HepG2 (cell line): ENCODE results near the gene ACAD8. TPM values are rescaled to one million over a fixed set of nuclear protein-coding genes. Genes with fewer than 3 reads are reported as not detected.

Experiments
- KAT7 ChIP-seq: IDR thresholded peaks from 2 replicates; pipeline ENCODE4 v1.6.1; 2018; ENCODE audit warnings: borderline replicate concordance, missing compliant biosample characterization
- KDM1A ChIP-seq: IDR thresholded peaks from 2 replicates; pipeline ENCODE4 v1.6.1; 2016; ENCODE audit warnings: missing compliant biosample characterization
- KLF6 ChIP-seq: IDR thresholded peaks from 2 replicates; pipeline ENCODE4 v1.8.0; 2016; ENCODE audit warnings: missing biosample characterization, missing genetic modification reagents
- MIXL1 ChIP-seq: IDR thresholded peaks from 2 replicates; pipeline ENCODE4 v1.6.1; 2016
- MTF2 ChIP-seq: sonication (generic); formaldehyde crosslinking; IDR thresholded peaks from 2 replicates; pipeline ENCODE4 v1.5.0; 2020; ENCODE audit warnings: missing genetic modification reagents, borderline replicate concordance
- RXRA ChIP-seq: sonication (generic); formaldehyde crosslinking; IDR thresholded peaks from 2 replicates; pipeline ENCODE4 v1.5.1; 2020; ENCODE audit warnings: missing genetic modification reagents
- SMARCC2 ChIP-seq: fragments of 450-650 bp; IDR thresholded peaks from 2 replicates; pipeline ENCODE4 v1.6.1; 2017; ENCODE audit warnings: antibody characterized with exemption, mild to moderate bottlenecking
- SOX6 ChIP-seq, 2 experiments: fragments of 450-650 bp in 1 of 2; sonication (generic) in 1 of 2; formaldehyde crosslinking in 1 of 2; IDR thresholded peaks; 2 replicates each; pipeline versions ENCODE4 v1.4.0 to v1.6.1; 2017 to 2020; ENCODE audit warnings: antibody characterized with exemption in 1 of 2, mild to moderate bottlenecking in 1 of 2, missing genetic modification reagents in 1 of 2
- ZNF660 ChIP-seq: sonication (generic); formaldehyde crosslinking; IDR thresholded peaks from 2 replicates; pipeline ENCODE4 v1.5.1; 2020; ENCODE audit warnings: mild to moderate bottlenecking, low read depth, missing genetic modification reagents, borderline replicate concordance
- ZSCAN25 ChIP-seq: sonication (generic); formaldehyde crosslinking; IDR thresholded peaks from 2 replicates; pipeline ENCODE4 v1.8.0; 2022; ENCODE audit warnings: mild to moderate bottlenecking, missing genetic modification reagents
- ZSCAN31 ChIP-seq: sonication (generic); formaldehyde crosslinking; IDR thresholded peaks from 2 replicates; pipeline ENCODE4 v1.5.0; 2020; ENCODE audit warnings: low read depth, mild to moderate bottlenecking, missing genetic modification reagents
- polyA plus RNA-seq, 8 experiments: library from polyadenylated mRNA; depleted of rRNA in 3 of 8; stranded (reverse) in 7 of 8; unstranded in 1 of 8; fragments of >200 nt; fragmentation: Illumina TruSeq in 4 of 8; extraction: Trizol in 4 of 8; gene quantifications; 2 replicates each; pipeline versions ENCODE4 v1.2.1 to v1.2.3, GENCODE V29; 2011 to 2016; ENCODE audit warnings: low read depth in 4 of 8, missing spikeins in 1 of 8, mixed read lengths in 1 of 8; ENCODE audit not compliant: insufficient read depth in 1 of 8
- total RNA-seq, 5 experiments: library from RNA; depleted of rRNA; stranded (reverse); fragments of >200 nt; fragmentation: Illumina TruSeq; extraction: Trizol; gene quantifications; 2 replicates each; pipeline ENCODE4 v1.2.3, GENCODE V29; 2016; ENCODE audit warnings: low read depth in 1 of 5
- TF ChIP-seq, protein P1 (sequence below): sonication (generic); formaldehyde crosslinking; IDR thresholded peaks from 2 replicates; pipeline ENCODE4 v1.5.0; 2020; ENCODE audit warnings: mild to moderate bottlenecking, missing genetic modification reagents
- TF ChIP-seq, protein P2 (sequence below): IDR thresholded peaks from 2 replicates; pipeline ENCODE4 v1.6.1; 2016

The ACAD8 gene
- total and polyA plus RNA-seq, 2 of the 13 experiments (the other 11 are each of a cell fraction or from before 2014, with no cell fraction given): 13.5 to 20.3 TPM

DNA sequence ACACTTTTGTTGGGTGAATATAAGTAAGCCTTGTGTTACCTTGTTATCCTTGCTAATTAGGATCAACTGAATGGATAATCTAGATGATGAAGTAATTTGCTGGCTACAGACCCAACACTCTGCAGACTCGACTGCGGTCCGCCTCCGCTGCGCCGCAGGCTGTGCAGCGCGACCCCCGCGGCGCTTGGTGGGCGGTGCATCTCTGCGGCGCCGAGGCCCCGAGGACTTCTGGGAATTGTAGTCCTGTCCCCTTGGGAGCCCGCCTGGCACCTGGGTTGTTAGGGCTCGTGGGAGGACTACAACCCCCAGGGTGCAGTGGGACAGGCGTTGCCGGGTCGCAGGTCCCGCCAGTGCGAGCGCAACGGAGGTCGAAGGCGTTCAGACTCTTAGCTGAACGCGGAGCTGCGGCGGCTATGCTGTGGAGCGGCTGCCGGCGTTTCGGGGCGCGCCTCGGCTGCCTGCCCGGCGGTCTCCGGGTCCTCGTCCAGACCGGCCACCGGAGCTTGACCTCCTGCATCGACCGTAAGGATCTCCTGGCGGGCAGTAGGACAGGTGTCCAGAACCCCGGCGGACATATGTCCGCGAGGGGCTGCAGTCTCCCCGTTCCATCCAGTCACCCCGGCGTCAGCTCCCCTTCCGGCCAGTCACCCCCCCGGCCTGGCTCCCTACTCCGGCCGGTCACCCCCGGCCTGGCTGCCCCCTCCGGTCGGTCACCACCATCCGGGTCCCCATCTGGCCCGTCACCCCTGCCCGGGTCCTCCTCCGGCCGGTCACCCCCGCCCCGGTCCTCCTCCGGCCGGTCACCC lies at the start of gene ACAD8, which contains the start of gene THYN1 (continued):
- TF ChIP-seq ZSCAN25 (peak; percentile 52; the same call in 1 of the 2 replicates), KDM1A (no peak), ZSCAN31 (CRISPR knock-in tag) (peak; percentile 56; the same call in 1 of the 2 replicates), ZNF660 (CRISPR knock-in tag) (no peak), SMARCC2 (no peak), MIXL1 (CRISPR knock-in tag) (peak; percentile 62), SOX6 (IDR thresholded peaks at IDR 0.05) (no peak), SOX6 (CRISPR knock-in tag; IDR thresholded peaks at IDR 0.05) (peak; percentile 49), RXRA (CRISPR knock-in tag) (peak; percentile 40; the same call in 1 of the 2 replicates), MTF2 (0 out of 2 replicates have a peak, but pooled peaks have one; percentile 54), KLF6 (CRISPR knock-in tag) (peak; percentile 83), KAT7 (CRISPR knock-in tag) (peak; percentile 80)
- TF ChIP-seq, protein P1, sequence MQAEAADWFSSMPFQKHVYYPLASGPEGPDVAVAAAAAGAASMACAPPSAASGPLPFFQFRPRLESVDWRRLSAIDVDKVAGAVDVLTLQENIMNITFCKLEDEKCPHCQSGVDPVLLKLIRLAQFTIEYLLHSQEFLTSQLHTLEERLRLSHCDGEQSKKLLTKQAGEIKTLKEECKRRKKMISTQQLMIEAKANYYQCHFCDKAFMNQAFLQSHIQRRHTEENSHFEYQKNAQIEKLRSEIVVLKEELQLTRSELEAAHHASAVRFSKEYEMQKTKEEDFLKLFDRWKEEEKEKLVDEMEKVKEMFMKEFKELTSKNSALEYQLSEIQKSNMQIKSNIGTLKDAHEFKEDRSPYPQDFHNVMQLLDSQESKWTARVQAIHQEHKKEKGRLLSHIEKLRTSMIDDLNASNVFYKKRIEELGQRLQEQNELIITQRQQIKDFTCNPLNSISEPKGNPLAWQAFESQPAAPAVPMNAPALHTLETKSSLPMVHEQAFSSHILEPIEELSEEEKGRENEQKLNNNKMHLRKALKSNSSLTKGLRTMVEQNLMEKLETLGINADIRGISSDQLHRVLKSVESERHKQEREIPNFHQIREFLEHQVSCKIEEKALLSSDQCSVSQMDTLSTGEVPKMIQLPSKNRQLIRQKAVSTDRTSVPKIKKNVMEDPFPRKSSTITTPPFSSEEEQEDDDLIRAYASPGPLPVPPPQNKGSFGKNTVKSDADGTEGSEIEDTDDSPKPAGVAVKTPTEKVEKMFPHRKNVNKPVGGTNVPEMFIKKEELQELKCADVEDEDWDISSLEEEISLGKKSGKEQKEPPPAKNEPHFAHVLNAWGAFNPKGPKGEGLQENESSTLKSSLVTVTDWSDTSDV (CRISPR knock-in tag): 0 out of 2 replicates have a peak, but pooled peaks have one; percentile 26
- TF ChIP-seq, protein P2, sequence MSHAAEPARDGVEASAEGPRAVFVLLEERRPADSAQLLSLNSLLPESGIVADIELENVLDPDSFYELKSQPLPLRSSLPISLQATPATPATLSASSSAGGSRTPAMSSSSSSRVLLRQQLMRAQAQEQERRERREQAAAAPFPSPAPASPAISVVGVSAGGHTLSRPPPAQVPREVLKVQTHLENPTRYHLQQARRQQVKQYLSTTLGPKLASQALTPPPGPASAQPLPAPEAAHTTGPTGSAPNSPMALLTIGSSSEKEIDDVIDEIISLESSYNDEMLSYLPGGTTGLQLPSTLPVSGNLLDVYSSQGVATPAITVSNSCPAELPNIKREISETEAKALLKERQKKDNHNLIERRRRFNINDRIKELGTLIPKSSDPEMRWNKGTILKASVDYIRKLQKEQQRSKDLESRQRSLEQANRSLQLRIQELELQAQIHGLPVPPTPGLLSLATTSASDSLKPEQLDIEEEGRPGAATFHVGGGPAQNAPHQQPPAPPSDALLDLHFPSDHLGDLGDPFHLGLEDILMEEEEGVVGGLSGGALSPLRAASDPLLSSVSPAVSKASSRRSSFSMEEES (CRISPR knock-in tag): peak; percentile 49; the same call in 1 of the 2 replicates
